ENCODE data around the gene LEMD3.

LEMD3 gene

DNA sequence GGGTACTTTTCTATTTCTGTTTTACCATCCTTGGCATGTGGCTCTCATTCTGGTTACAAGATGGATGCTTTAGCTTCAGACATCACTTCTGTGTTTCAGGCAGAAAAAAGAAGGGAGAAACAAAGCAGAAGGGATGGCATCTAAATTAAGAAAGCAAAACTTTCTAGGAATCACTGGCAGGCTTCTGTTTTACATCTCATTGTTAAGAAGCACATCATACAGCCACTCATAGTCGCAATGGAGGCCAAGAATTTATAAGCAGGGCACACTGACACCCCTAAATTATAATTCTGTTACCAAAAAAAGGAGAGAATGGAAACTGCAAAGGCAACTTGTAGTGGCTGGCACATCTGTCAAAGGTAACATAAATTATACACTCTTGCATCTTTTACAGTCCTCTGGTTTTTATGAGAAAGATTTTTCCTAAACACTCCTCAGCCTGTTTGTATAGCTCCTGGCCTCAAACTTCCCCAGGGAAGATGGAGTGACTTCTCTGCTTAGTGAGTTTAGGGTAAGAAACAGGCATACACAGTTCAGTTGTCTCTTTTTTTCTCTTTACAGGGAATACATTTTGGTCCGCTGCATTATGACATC, 22.0 kb upstream of the LEMD3 start:
- H3K27me3 ChIP-seq: peaks cover 59% of the 10 kb centered on the region
- no peak overlapping the region for H3K4me3 ChIP-seq (ENCODE audit: low read depth, low read length)
- DNase-seq: no peak
- H3K9me3 ChIP-seq: no peaks in the 10 kb centered on the region
- H3K4me1 ChIP-seq: no peaks in the 10 kb centered on the region
- TF ChIP-seq, protein P1, sequence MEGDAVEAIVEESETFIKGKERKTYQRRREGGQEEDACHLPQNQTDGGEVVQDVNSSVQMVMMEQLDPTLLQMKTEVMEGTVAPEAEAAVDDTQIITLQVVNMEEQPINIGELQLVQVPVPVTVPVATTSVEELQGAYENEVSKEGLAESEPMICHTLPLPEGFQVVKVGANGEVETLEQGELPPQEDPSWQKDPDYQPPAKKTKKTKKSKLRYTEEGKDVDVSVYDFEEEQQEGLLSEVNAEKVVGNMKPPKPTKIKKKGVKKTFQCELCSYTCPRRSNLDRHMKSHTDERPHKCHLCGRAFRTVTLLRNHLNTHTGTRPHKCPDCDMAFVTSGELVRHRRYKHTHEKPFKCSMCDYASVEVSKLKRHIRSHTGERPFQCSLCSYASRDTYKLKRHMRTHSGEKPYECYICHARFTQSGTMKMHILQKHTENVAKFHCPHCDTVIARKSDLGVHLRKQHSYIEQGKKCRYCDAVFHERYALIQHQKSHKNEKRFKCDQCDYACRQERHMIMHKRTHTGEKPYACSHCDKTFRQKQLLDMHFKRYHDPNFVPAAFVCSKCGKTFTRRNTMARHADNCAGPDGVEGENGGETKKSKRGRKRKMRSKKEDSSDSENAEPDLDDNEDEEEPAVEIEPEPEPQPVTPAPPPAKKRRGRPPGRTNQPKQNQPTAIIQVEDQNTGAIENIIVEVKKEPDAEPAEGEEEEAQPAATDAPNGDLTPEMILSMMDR (IDR thresholded peaks at IDR 0.05; ENCODE audit: low read depth, low read length): no peak
- no peaks in the 10 kb centered on the region for H3K36me3 ChIP-seq

DNA sequence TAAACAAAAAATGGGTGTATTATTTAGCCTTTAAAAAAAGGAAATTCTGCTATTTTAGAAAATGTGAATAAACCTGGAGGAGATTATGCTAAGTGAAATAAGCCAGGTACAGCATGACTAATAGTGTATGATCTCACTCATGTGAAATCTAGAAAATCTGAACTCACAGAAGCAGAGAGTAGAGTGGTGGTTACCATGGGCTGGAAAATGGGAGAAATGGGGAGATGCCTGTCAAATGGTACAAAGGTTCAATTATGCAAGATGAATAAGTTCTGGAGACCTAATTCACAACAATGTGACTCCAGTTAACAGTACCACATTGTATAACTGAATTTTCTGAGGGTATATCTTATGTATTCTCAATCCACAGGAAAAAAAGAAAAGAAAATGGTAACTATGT, 17.4 kb upstream of the LEMD3 start:
- no peaks in the 10 kb centered on the region for H3K4me1 ChIP-seq
- TF ChIP-seq, protein P1 (IDR thresholded peaks at IDR 0.05; ENCODE audit: low read depth, low read length): no peak
- peaks cover 45% of the 10 kb centered on the region for H3K27me3 ChIP-seq
- H3K9me3 ChIP-seq: no peaks in the 10 kb centered on the region
- no peak for DNase-seq
- no peak overlapping the region for H3K4me3 ChIP-seq (ENCODE audit: low read depth, low read length)
- H3K36me3 ChIP-seq: no peaks in the 10 kb centered on the region

DNA sequence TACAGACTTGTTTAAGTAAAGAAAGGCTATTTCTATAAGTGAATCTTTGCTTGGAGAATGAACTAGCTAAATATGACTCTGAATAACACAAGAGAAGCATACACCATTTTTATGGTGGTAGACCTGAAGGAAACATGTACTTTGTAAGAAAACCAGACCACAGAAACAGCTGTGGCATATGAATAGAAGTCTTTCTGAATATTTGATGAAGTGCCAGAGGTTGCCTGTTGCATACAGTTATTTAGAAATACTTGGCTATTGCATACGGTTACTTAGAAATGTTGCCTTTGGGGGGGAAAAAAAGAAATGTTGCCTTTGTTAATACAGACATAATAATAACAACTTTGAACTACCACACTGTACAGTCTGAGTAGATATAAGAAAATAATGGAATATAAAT, 16.8 kb upstream of the LEMD3 start:
- Histone ChIP-seq H3K4me1 (no peaks in the 10 kb centered on the region), H3K4me3 (ENCODE audit: low read depth, low read length) (no peak overlapping the region), H3K36me3 (no peaks in the 10 kb centered on the region), H3K9me3 (no peaks in the 10 kb centered on the region), H3K27me3 (peaks cover 45% of the 10 kb centered on the region)
- TF ChIP-seq, protein P1 (IDR thresholded peaks at IDR 0.05; ENCODE audit: low read depth, low read length): no peak
- DNase-seq: no peak

DNA sequence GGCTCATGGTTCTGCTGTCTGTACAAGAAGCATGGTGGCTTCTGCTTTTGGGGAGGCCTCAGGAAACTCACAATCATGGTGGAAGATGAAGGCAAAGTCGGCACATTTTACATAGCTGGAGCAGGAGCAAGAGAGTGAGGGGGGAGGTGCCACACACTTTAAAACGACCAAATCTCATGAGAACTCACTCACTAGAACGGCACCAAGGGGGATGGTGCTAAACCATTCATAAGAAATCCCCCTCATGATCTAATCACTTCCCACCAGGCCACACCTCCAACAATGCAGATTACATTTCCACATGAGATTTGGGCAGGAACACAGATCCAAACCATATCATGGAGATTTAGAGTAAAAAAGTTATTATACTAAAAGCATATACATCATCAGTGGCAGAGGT, 13.6 kb upstream of the LEMD3 start:
- Histone ChIP-seq H3K36me3 (no peaks in the 10 kb centered on the region), H3K4me1 (no peaks in the 10 kb centered on the region)

DNA sequence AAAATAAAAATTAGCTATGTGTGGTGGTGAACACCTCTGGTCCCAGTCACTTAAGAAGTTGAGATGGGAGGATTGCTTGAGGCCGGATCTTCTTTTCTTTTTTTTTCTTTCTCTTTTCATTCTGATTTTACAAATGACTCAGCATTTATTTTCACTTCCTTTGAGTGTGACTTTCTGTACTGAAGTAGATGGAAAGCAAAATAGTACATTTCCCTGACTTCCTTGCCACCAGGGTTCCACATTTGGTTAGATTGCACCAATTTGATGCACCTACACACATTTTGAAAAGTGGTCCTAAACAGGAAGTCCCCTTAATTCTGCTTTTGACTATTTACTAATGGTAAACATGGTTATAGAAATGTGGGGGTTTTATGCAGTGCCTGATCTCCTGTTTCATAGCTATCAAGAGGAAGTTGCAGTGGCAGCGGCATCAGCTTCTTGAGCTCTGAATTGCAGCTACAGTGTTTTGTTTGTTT, 13.0 kb upstream of the LEMD3 start:
- no peak for DNase-seq

More for the DNA sequence above, 13.6 kb upstream of the LEMD3 start:
- TF ChIP-seq, protein P1 (IDR thresholded peaks at IDR 0.05; ENCODE audit: low read depth, low read length): no peak
- H3K4me3 ChIP-seq (ENCODE audit: low read depth, low read length): no peak overlapping the region
- H3K9me3 ChIP-seq: no peaks in the 10 kb centered on the region
- peaks cover 63% of the 10 kb centered on the region for H3K27me3 ChIP-seq
- DNase-seq: no peak

DNA sequence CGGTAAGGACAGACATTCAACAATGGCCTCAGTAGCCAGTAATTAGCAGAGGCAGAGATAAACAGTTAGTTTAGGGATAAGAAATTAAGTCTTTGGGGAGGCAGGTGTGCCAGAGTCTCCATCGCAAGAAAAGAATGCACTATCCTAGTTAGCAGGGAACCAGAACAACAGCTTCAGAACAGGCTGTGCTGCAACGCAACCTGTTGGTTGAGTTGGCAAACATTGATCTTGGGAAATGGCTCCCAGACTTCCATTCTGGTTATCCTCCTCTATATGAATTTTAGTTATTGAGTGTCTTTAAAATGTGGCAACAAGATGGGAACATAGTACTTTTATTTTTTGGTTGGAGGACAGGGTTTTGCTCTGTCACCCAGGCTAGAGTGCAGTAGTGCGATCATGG, 12.3 kb upstream of the LEMD3 start:
- no peaks in the 10 kb centered on the region for H3K36me3 ChIP-seq
- TF ChIP-seq, protein P1 (IDR thresholded peaks at IDR 0.05; ENCODE audit: low read depth, low read length): no peak
- no peak overlapping the region for H3K4me3 ChIP-seq (ENCODE audit: low read depth, low read length)
- peaks cover 69% of the 10 kb centered on the region for H3K27me3 ChIP-seq
- no peak for DNase-seq
- no peaks in the 10 kb centered on the region for H3K4me1 ChIP-seq
- no peaks in the 10 kb centered on the region for H3K9me3 ChIP-seq

More for the DNA sequence above, 13.0 kb upstream of the LEMD3 start:
- H3K4me1 ChIP-seq: no peaks in the 10 kb centered on the region
- peaks cover 64% of the 10 kb centered on the region for H3K27me3 ChIP-seq
- H3K36me3 ChIP-seq: no peaks in the 10 kb centered on the region
- TF ChIP-seq, protein P1 (IDR thresholded peaks at IDR 0.05; ENCODE audit: low read depth, low read length): no peak
- no peaks in the 10 kb centered on the region for H3K9me3 ChIP-seq
- H3K4me3 ChIP-seq (ENCODE audit: low read depth, low read length): no peak overlapping the region
